GM12892 (cell line): ENCODE results near the gene ASTN2.
A peak's percentile ranks its signal among the peaks of the same experiment; 100 is the strongest.

Experiments
- DNase-seq: peaks from one replicate; pipeline ENCODE4 v3.0.0; 2011; ENCODE audit not compliant: insufficient read length
- FAIRE-seq: peaks from 2 replicates; lab custom pipeline; 2011; peaks lifted over from hg19 to GRCh38; lab: Jason Lieb, UNC
- POLR2A ChIP-seq: IDR thresholded peaks from 2 replicates; pipeline ENCODE4 v1.6.1; 2011; ENCODE audit warnings: low read depth, low read length, control low read depth
- POLR2AphosphoS5 ChIP-seq: IDR thresholded peaks from 2 replicates; pipeline ENCODE4 v1.6.1; 2011; ENCODE audit warnings: low read depth, low read length, control low read depth
- TAF1 ChIP-seq: IDR thresholded peaks from 2 replicates; pipeline ENCODE4 v1.6.1; 2011; ENCODE audit warnings: low read depth, mild to moderate bottlenecking, control low read depth, low read length, borderline replicate concordance

Gene ASTN2

DNA sequence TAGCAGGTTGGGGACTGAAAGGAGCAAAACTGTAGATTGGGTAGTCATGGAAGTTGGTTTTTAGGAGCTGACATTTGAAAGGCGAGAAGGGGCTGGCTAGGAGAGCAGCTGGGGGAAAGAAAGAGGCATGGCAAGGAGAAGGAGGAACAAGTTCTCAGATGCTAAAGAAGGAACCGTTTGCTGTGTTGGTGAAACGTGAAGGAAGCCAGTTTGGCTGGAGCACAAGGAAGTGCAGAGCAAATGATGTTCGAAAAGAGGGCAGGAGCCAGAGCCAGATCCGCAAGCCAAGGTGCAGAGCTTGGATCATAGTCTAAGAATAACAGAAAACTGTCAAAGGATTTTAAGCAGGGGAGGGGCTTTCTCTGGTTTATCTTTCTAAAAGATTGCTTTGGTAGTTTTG, 276.6 kb downstream of the ASTN2 start:
- FAIRE-seq (no peak), DNase-seq (no peak)
- TF ChIP-seq POLR2AphosphoS5 (no peak), TAF1 (no peak), POLR2A (no peak)

DNA sequence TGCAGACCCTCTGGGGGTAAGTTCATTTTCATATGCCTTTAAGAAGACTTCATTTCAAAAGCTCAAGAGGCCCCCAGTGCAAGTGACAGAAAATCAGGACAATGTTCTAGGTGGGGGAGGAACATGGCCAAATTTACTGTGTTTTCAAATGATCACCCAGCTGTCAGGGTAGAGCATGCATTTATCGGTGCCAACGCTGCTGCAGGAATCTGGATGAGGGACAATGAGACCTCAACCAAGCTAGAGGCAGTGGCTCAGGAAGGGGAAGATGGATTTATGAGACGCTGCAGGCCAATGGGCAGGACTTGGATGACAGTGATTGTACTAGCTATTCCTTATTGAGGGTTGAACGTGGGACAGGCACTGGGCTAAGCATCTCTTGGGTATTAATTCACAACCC, 278.4 kb downstream of the ASTN2 start:
- no peak for DNase-seq
- TF ChIP-seq POLR2A: no peak
- TF ChIP-seq TAF1: no peak
- TF ChIP-seq POLR2AphosphoS5: no peak
- no peak for FAIRE-seq

DNA sequence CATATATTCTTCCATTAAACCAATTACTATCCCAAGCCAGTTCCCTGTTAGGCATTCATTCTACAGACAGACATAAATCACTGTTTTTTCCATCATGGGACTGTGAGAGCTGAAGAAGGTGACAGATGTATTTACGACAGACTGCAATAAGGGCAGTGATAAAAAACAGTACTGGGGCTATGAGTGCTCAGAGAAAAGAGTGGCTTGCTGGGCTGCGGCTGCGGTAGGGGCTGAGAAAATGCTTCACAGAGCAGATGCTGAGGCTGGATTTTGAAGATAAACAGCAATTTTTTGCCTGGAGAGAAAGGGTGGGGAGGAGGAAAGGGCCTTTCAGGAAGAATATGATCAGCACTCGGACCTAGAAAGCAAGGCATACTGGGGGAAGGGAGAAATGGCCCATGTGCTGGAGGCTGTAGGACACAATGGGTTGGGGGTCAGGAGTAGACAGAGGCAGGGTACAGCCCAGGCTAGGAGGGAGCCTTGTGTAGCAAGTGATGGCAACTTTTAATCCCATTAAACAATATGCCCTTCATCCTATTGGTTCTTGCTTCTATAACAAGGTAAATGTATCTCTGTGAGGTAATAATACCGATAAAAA, 279.3 kb downstream of the ASTN2 start:
- TF ChIP-seq TAF1 (no peak), POLR2A (no peak), POLR2AphosphoS5 (no peak)
- FAIRE-seq (no peak), DNase-seq (no peak)

DNA sequence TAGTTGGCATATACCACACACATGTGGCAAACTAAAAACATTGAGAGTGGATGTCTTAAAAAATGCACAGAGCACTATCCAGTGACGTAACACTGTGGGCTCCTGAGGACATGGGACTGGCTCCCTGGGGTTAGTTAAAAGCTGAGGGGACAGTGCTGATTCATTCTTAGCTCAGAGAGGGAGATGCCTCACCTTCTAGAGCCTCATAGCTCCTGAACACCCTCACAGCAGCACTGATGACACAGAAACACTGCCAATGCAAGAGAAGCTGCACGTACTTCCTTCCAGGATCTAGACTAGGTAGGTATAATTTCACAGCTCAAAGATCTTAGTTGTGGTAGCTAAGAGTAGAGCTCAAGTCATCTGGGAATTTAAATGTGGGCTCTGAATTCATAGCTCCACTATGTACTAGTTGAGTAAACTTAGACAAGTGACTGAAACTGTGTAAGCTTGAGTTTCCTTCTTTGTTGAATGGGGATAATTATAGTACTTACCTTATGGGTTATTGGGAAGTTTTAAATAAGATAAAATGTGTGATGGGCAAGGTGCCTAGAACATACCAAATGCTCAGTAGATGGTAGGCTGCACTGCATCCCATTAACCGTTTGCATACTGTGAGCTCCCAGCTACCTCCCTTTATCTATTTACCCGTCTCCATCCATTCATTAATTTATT, 279.9 kb downstream of the ASTN2 start:
- FAIRE-seq: no peak
- no peak for DNase-seq
- no peak for TF ChIP-seq POLR2AphosphoS5
- TF ChIP-seq TAF1: no peak
- no peak for TF ChIP-seq POLR2A

DNA sequence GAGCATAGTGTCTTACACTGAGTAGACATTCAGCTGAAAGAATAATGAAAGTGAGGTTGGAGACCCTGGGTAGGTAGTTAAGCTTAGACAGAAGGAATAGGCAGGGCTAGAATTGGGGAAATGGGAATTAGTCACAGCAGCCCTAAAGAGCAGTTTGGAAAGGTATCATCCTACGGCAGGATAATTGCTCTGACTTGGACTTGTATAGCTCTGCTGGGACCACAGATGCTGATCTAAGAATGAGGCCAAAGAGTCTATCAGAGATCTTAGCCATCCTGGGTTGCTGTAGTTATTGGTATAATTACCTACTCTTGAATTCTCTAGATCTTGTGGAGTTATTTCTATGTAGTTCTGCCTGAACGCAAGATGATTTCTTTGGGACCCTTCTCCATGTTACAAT, 288.0 kb downstream of the ASTN2 start:
- no peak for DNase-seq
- TF ChIP-seq POLR2A (no peak), TAF1 (no peak), POLR2AphosphoS5 (no peak)
- FAIRE-seq: no peak

DNA sequence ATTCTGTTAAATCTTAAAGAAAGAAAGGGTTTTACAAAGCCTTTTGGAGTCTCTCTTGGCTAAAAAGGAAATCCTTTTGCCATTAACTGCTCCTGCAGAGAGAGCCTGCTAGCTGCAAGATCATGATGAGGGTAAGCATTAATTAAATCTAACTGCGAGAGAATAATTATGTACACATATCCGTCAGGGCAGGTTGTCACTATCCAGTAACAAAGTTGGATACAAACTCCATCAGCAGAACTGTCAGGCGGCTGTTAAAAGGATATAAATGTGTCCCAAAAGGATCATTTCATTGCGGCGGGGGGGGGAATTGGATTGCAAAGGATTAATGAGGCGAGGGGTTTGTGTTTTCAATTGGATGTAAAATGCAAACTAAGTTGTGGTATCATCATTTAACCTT, 289.3 kb downstream of the ASTN2 start:
- TF ChIP-seq POLR2AphosphoS5: no peak
- TF ChIP-seq POLR2A: no peak
- no peak for TF ChIP-seq TAF1
- no peak for FAIRE-seq
- DNase-seq: no peak

DNA sequence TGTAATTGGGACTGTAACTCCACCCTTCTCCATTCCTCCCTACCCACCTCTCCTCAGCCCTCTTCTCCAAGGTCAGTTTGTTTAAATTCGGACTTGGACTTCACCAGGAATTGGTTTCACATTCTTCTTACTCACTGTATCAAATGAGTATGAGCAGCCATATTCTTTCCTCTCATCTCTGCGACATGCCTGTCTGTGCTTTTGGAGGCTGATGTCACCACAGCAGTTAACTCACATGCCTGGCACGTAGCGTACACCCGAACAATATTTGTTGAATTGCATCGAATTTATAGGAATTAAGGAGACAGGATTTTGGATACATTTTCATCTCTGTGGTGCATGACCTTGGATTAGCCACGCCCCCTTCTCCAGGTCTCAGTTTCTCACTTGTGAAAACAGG, 291.1 kb downstream of the ASTN2 start:
- TF ChIP-seq TAF1: no peak
- no peak for TF ChIP-seq POLR2A
- TF ChIP-seq POLR2AphosphoS5: no peak
- FAIRE-seq: no peak
- no peak for DNase-seq

DNA sequence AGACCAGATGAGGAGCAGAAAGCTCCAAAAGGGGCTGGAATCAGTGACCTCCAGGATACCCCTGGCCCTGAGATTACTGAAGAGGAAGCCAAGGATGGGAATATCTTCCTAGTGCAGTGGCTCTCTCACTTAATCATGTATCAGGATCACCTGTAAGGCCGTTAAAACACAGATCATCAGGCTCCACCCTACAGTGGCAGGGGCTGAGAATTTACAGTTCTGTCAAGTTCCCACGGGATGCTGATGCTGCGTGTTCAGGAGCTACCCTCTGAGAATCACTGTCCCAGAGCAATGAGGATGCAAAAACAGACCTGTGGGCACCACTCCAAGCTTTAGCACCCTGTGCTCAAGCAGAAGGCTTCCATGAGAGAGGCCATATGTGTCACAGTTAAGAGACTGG, 291.9 kb downstream of the ASTN2 start:
- DNase-seq: no peak
- TF ChIP-seq POLR2A (no peak), TAF1 (no peak), POLR2AphosphoS5 (no peak)
- FAIRE-seq: no peak

DNA sequence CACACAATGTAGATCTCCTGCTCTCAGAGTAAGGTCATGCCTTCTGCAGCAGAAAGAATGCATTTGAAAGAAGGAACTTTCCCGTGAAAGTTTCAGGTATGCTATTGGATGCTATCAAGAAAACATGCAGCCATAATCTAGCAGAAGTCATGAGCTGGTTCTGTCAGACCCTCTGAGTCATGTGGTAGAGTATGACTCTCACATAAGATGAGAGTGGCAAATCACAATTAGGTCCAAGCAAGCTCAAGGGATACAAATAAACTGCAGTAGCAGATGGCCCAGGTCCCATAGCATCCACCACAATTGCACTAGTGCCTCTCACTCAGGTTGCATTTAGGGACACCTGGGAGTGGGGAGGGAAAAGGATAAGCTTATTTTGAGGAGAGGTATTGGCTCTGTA, 292.8 kb downstream of the ASTN2 start:
- TF ChIP-seq POLR2AphosphoS5 (no peak), POLR2A (no peak), TAF1 (no peak)
- no peak for FAIRE-seq
- no peak for DNase-seq

DNA sequence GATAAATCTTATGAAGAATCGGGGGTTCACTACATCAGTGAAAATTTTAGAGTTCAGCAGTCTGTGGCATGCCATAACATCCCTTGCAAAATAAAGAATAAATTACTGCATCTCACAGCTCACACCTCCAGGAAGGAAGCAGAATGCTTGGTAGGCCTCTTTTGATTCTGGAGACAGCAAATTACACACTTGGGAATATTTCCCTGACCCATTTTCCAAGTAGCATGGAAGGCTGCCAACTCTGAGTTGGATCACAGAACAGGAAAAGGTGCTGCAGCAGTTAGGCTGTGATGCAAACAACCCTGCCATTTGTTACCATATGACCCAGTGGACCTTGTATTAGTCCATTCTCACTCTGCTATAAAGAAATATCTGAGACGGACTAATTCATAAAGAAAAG, 293.5 kb downstream of the ASTN2 start:
- DNase-seq (no peak), FAIRE-seq (no peak)
- TF ChIP-seq POLR2A: no peak
- no peak for TF ChIP-seq TAF1
- TF ChIP-seq POLR2AphosphoS5: no peak

DNA sequence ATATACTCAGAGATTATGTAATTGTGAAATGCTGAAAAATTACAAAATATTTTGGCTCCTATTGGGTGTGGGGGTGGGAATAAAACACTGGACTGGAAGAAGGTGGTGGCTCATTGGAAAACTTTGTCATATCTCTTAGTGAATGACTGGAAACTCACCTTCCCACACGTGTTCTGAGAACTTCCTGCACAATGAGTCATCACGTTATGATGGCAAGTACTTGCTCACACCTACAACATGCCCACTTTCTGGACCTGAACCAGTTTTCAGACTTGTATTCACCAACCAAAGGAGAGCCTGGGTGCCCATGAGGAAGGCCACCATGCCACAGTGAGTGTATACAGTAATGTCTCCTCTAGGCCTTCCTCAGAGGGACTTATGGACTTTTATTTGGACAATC, 294.8 kb downstream of the ASTN2 start:
- TF ChIP-seq TAF1 (no peak), POLR2A (no peak), POLR2AphosphoS5 (no peak)
- FAIRE-seq: peak; percentile 21

DNA sequence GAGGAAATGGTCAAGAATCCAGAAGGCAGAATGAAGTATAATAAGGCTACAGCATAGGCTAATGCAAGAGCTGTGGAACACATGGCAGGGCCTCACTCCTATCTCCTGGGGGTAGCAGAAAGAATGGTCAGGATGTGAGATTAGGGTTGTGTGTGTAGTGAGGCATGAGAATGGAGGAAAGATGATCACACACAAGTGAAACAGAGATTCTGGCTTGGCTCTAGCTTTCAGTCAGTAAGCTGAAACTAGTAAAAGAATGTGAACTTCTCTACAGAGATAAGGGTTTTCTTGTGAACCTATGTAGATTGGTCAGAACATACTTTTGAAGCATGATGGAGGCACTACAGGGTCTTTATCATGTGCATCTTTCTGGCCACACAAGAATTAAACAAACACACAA, 298.8 kb downstream of the ASTN2 start:
- TF ChIP-seq POLR2AphosphoS5 (no peak), POLR2A (no peak), TAF1 (no peak)
- no peak for DNase-seq
- FAIRE-seq: peak; percentile 14

More for the DNA sequence above, 294.8 kb downstream of the ASTN2 start:
- no peak for DNase-seq

DNA sequence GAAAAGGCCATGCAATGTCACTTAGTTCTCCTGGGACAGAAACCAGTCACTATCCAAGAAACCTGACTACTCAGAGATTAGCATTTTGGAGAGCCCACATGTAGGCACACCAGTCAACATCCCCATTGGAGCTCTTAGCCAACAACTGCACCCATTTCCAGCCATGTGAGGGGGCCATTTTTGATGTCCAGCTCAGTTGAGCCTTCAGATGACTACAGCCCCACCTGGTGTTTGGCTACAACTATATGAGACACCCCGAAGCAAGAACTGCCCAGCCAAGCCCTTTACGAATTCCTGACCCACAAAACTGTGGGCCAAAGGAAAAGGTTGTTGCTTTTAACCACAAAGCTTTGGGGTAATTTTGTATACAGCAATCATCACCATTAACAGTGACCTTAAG, 300.1 kb downstream of the ASTN2 start:
- no peak for DNase-seq
- FAIRE-seq: no peak
- no peak for TF ChIP-seq POLR2A
- TF ChIP-seq POLR2AphosphoS5: no peak
- no peak for TF ChIP-seq TAF1
